GM13976 (cell line): Measurements from ENCODE around the gene HNRNPA2B1.
"Not testable (repeated sequence)": the region's sequence is repeated elsewhere in the genome, so short reads cannot be mapped to it uniquely, and the experiment has no call there.

Experiments
- DNase-seq: peaks from one replicate; pipeline ENCODE4 v3.0.0; 2012; ENCODE audit warnings: low spot score
- in situ Hi-C: fragments of 300-500 bp; cut with MboI; formaldehyde crosslinking; loops from one replicate; pipeline ENCODE4 v1.12.0; 2022; ENCODE audit warnings: low sequenced_read_pairs, mixed read lengths, inconsistent platforms; ENCODE audit not compliant: unreplicated experiment
- TF ChIP-seq, protein P1 (sequence below): IDR thresholded peaks from 2 replicates; pipeline ENCODE4 v1.5.1; 2012; ENCODE audit warnings: borderline replicate concordance, mild to moderate bottlenecking; ENCODE audit not compliant: insufficient read depth; ENCODE audit errors: extremely low read depth, missing control alignments, control extremely low read depth

HNRNPA2B1 gene

DNA sequence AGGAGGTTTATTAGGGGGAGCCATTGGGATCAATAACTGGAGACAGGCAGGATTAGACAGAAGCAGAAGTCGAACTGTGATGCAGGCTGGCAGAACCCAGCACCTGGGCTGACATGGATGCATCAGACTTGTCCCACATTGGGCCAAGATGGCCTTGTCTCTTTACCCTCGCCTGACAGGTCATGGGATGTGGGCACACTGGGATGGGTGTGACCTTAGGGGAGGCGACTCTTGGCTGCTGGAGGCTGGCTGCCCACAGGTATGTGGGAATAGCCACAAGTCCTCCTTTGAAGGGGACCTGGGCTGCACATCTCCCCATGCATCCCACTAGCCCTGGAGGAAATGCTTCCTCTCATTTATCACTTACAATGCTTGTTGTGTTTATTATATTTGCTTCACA lies 31.3 kb downstream of the HNRNPA2B1 start:
- in situ Hi-C loops, result no loop called here
- TF ChIP-seq, protein P1, sequence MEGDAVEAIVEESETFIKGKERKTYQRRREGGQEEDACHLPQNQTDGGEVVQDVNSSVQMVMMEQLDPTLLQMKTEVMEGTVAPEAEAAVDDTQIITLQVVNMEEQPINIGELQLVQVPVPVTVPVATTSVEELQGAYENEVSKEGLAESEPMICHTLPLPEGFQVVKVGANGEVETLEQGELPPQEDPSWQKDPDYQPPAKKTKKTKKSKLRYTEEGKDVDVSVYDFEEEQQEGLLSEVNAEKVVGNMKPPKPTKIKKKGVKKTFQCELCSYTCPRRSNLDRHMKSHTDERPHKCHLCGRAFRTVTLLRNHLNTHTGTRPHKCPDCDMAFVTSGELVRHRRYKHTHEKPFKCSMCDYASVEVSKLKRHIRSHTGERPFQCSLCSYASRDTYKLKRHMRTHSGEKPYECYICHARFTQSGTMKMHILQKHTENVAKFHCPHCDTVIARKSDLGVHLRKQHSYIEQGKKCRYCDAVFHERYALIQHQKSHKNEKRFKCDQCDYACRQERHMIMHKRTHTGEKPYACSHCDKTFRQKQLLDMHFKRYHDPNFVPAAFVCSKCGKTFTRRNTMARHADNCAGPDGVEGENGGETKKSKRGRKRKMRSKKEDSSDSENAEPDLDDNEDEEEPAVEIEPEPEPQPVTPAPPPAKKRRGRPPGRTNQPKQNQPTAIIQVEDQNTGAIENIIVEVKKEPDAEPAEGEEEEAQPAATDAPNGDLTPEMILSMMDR, result no peak
- DNase-seq, result no peak

DNA sequence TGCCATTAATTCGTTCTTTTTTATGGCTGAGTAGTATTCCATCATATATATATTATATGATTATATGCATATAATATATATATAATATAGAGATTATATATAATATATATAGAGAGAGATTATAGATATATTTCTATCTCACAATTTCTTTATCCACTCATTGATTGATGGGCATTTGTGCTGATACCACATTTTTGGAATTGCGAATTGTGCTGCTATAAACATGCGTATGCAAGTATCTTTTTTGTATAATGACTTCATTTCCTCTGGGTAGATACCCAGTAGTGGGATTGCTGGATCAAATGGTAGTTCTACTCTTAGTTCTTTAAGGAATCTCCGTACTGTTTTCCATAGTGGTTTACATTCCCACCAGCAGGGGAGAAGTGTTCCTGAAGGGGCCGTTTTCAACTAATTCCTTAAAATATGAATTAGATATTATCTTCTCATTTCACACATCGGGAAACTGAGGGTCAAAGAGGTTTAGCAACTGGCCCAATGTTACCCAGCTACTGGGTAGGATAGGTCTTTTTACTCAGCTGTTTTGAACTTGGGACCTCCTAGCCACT lies 32.0 kb downstream of the HNRNPA2B1 start:
- TF ChIP-seq, protein P1, result no peak
- in situ Hi-C loops, result no loop called here
- DNase-seq, result no peak

GRCh38 chr7:26167303-26167934 lies 33.1 kb downstream of the HNRNPA2B1 start:
- in situ Hi-C loops, result no loop called here
- no peak for DNase-seq
- TF ChIP-seq, protein P1, result no peak

DNA sequence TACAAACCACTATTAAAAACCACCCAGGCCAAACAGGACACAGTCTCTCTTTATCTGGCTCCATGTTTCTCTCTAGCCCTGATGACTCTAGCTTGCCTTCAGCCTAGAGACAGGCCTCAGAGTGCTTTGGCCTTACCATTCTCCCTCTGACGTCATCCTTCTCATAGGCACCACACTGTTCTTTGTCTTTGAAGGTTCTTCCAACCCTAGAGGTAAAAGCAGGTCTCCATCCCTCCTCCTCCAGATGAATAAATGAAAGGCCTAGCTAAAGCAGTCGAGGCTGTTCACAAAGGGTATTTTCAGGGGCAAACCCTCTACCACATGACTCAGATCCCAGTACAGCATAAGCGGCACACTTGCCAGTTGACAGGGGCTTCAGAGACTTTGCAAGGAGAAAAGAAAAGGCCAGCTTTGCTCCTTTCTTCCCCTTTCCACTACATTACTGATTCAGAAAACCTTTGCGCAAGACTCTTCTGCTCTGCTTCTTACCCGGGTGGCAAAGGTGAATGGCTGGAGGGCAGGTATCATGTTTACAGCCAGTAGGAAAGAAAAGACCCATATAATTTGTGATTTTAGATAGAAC lies 33.8 kb downstream of the HNRNPA2B1 start:
- DNase-seq, result no peak
- in situ Hi-C loops, result no loop called here
- TF ChIP-seq, protein P1, result no peak

- DNase-seq, result no peak
- in situ Hi-C loops, result no loop called here
- TF ChIP-seq, protein P1, result no peak
Measured at GRCh38 chr7:26165950-26166683, 34.4 kb downstream of the HNRNPA2B1 start.

DNA sequence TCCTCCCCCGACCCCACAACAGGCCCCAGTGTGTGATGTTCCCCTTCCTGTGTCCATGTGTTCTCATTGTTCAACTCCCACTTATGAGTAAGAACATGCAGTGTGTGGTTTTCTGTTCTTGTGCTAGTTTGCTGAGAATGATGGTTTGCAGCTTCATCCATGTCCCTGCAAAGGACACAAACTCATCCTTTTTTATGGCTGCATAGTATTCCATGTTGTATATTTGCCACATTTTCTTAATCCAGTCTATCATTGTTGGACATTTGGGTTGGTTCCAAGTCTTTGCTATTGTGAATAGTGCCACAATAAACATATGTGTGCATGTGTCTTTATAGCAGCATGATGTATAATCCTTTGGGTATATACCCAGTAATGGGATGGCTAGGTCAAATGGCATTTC lies 36.7 kb downstream of the HNRNPA2B1 start:
- DNase-seq, in situ Hi-C loops: not testable (repeated sequence)

DNA sequence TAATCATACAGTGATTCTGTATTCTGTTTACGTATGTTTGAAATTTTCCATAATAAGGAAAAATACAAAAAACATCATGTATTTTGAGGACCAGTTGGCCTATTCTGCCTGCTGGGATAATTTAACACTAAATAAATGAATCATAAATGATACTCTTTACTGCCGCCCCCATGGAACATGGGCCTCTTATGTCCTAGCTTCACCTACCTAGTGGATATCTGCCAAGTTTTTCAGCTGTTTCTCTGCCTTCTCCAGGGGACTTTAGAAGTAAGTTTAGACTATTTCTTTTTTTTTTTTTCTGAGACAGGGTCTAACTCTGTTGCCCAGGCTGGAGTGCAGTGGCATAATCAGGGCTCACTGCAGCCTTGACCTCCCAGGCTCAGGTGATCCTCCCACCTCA lies 38.1 kb downstream of the HNRNPA2B1 start:
- TF ChIP-seq, protein P1, result no peak
- in situ Hi-C loops, result no loop called here
- DNase-seq, result no peak
